ENCODE data around the gene SURF4.

Gene SURF4

DNA sequence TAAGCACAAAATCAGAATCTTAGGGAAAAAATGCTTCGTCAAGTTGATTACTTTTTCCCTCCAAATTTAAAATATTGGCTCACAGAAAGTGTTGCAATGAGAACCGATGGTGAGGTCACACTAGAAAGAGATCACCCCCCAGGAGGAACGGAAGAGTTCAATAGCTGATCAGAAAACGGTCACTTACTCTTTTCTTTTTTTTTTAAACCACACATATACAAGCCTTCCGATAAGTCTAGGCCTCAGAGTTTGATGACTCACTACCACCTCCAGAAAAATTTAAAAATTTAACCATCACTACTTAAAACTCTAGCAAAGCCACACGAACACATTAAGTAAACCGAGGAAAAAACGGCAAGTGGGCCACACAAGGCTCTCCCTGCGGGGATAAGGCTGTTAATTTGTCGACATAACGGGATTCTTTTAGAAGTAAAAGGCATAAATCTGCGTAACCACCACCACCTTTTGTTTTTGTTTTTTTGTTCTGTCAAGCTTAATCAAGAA, 1.2 kb downstream of the SURF4 start:
- no peak for DNase-seq (ENCODE audit: low read depth)

DNA sequence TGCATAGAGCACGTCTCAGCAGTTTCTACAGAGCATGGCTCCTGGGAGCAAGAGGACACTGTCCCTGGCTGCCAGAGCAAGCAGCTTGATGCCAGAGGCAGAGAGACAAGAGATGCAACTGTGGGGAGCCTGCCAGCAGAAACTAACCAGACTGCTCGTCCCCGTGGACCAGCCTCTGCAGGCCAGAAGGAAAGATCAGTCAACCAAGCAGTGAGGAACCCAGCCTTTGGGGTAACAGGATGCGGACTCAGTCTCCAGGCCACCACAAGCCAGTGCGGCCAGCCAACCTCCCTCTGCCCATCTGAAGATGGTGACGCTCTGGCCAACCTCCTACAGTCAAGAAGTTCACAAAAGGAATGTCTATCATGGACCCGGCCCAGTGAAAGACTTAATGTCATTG, 3.7 kb downstream of the SURF4 start:
- DNase-seq (ENCODE audit: low read depth), result no peak

DNA sequence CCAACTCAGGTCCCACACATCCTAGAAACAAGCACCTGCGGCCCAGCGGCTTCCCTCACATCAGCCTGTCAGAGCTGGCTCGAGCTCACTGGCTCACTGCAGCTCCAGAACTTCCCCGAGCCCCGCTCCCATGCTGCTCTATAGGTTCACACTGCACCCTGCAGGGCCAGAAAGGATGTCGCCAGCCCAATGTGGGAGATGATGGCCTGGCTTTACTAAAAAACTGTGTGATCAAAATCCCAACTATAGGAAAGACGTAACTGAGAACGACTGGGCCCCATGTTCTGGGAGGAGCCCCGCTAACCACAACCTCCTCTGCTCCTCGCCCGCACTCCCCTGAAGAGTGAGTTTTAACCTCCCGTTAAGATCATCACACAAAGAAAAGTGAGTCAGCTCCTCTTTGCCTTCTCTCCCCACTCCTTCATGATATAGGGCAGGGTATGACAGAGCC, 4.6 kb downstream of the SURF4 start:
- no peak for DNase-seq (ENCODE audit: low read depth)

DNA sequence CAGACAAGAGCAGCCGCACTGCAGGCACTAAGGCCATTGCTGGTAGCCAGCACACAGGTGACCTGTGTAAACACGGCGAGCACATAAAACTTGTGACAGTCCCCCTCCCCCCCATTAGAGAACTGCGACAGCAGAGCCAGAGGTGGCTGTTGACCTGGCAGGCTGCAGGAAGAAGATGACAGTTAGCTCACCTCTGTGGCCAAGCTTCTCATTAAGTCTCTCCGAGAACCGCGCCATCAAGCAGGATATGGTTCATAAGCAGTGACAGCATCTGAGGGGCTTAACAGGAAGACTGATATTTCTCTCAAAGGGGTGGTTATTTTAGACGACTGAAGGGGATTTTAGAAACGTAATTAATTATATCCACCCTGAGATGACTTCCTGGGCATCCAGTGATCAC, 5.2 kb downstream of the SURF4 start:
- DNase-seq (ENCODE audit: low read depth), result no peak

DNA sequence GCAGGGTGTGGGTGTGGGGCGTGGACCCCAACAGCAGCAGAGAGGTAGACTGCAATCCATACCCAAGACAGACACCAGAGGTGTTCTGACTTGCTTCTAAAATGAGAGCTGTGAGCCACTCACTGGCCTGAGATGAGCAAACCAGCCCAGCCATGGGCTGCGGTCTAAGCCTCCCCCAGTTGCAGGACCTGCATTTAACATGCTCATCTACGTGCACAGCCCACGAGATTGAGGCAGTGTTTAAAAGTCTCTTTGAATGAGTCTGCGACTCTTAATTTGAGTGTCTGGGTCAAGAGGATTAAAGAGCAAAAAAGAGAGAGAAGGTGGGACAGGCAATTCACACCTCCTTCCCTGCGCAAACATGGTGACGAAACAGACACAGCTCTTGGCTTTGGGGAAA, 5.9 kb downstream of the SURF4 start:
- DNase-seq (ENCODE audit: low read depth), result no peak

DNA sequence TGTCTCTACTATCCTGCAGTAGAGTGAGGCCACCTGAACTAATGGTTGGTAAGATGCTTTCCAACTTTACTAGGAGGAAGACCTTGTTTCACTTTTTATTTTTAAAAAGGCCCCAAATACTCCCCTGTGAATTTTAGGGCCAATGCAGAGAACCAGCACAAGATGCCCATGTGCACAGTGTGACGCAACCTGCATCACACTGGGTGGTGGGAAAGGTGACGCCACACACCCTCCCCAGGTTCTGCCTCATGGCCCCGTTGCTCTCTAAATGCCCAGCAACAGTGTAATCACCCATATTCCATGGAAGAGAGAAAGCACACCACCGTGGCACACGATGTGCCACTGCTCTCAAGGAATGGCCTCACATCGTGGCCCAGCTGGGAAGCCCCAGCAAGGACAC, 6.4 kb downstream of the SURF4 start:
- DNase-seq (ENCODE audit: low read depth), result no peak

DNA sequence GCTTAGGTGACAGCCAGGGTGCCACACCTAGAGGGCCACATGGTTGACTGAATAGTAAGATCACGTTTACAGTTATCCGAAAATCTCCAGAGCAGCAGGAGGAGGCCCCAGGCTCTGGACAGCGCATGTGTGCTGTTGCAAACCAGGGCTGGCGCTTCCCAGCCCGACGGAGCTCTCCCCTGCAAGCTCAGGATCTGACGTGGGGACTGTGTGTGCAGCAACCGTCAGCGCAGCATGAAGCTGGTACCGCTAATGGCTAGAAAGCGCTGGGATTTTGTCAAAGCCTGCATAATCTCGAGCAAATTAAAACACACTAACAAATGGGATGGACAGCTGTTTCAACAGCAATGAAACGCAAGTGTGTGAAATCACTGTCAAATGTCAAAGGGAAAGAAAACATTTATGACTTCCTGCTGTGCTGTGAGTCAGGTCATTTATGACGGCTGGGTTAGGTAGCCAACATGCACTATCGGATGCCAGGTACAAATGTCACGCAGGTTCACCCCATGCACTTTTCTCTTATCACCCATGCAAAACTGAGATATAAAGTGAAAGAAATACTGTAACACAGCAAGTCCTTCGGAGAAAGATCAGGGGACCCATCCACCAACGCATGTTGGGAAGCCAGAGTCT, 7.5 kb downstream of the SURF4 start:
- no peak for DNase-seq (ENCODE audit: low read depth)

DNA sequence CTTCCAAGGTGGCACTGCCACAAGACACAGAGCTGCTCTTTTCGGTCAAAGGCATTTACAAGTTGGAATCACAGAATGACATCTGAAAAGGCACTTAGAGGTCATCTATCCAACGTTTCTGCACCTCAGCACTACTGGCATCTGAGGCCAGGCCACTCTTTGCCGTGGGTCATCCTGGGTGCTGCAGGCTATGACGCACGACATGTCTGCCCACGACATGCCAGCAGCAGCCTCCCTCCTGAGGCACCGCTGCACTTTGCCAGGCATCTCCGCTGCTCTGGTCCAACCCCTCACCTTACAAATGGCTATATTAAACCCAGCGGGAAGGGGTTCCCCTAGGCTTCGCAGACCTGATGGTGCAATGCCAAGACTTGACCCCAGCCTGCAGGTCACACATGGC, 8.1 kb downstream of the SURF4 start:
- DNase-seq (ENCODE audit: low read depth), result no peak

DNA sequence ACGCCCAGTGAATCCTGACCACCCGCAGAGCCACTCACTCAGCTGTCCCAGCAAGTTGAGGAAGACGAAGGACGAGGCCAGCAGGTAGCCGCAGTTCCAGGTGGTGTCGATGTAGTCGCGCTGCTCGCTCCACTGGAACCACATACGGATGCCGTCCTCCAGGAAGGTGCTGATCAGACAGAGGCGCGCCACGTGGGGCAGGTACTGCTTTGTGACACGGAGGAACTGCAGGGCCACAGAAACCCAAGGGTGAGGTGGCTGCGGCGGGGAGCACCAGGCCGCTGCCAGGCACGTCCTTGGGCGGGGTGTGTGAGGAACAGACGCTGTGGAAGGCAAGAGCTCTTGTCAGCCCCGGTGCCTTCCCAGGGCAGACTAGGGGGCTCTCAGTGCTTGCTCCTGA, 8.6 kb downstream of the SURF4 start:
- DNase-seq (ENCODE audit: low read depth), result no peak

DNA sequence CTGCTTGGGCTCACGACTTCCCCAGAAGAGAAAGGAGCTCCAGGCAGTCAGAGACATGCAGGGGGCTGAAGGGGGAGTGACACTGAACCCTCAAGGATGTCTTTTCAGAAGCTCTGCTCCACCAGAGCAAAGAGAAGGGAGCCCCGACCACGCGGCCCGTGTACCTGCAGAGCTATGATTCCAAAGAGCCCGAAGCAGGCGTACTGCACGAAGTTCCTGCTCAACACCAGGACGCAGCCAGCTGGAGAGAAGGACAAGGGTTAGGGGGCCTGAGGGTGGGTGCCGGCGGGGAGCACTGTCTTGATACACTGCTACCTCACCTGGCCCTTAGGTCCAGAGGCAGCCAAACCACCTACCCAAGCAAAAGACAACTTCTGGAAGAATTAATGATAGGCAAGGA, 9.4 kb downstream of the SURF4 start:
- no peak for DNase-seq (ENCODE audit: low read depth)

DNA sequence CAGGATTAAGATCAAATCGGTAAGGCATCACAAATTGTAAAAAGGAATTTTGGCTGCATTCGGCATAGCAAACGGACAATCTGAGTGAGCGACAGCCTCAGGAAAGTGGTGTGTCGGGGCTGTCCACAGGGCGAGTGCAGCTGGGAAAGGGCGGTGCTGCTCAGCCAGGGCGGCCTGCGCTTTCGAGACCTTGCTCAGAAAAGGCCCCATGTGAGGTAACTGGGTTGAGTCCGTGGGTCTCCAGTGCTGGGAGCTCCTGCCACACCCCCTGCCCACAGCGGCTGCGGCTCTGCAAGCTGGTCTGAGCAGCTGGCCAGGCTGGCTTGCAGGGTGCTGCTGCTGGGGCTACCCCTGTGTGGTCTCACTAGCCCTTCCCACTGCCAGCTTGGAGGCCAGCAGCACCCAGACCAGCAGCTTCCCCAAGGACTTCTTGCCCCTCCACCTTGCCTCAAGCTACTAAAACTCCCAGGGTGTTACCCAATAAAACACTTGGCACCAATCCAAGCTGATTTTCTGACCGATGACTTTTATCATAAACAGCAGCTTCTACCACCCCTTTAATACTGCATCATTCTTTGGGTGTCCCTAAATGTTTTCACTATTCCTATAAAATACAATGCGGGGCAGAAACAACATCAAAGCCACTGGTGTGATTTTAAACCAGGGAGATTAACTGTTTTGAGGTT, 13.4 kb downstream of the SURF4 start:
- no peak for DNase-seq (ENCODE audit: low read depth)

DNA sequence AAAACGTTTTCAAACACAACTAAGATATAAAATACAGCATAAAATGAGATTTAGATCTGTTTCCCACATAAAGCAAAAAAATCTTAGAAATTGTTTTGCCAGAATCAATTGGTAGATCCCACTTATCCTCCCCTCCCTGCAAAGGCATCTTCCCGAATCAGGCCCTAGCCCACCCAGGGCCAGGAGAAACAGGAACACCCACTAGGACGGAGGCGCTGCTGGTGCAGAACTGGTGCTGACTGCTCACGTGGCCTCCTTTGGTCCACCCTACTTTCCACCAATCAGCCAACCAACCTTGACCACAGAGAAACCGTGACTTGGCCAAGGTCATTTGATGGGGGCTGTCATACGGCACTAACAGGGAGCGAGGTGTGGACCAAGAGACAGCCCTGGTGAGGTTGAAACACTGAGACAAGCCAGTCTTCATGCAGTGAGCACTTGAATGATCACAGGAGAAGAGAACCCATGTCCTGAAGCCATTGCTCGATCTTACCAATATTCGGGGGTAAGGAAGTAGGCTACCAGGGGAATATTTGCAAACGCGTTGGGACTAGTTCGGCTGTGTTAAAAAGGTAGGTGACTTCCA, 14.3 kb downstream of the SURF4 start:
- DNase-seq (ENCODE audit: low read depth), result no peak

DNA sequence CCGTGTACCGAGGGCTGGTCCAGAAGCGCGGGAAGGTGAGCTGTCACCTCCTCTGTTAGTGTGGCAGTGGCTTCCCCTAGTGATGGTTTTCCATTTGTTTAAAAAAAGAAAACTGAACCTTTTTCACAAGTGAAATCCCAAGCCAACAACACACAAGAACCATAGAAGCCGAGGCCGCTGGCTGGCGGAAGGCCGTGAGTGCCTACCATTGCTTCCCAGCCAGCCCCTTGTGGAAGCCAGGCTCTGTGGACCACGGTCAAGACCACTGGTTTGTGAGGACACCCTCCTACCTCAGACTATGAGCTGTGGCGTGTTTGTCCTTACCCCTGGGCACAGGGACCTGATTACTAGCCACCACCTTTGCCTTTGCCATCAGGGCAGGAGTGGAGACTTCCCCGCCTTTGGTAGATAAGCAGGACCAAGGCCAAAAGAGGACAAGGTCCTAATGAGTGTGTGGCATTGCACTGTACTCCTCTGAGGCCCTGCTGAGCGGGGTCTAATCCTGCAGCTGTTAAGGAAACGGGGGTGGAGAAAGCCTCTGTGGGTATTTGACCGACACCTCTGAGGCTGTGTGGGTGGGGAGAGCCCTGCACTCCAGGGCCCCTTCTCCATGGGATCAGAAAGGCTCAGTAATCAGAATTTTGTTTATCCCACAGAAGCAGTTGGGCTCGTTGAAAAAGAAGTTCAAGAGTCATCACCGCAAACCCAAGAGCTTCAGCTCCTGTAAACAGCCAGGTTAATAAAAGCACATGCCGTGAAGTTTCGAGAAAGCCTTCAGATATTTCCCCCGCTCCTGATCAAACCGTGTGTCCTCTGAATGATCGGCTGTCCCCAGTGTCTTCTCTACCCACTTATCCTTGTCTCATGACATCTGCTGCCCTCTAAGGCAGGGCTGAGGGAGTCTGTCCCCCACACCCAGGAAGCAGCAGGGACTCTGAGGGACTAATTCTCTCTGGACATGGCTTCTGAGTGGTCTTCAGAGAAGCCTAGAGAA, 15.2 kb downstream of the SURF4 start:
- DNase-seq (ENCODE audit: low read depth), result no peak

DNA sequence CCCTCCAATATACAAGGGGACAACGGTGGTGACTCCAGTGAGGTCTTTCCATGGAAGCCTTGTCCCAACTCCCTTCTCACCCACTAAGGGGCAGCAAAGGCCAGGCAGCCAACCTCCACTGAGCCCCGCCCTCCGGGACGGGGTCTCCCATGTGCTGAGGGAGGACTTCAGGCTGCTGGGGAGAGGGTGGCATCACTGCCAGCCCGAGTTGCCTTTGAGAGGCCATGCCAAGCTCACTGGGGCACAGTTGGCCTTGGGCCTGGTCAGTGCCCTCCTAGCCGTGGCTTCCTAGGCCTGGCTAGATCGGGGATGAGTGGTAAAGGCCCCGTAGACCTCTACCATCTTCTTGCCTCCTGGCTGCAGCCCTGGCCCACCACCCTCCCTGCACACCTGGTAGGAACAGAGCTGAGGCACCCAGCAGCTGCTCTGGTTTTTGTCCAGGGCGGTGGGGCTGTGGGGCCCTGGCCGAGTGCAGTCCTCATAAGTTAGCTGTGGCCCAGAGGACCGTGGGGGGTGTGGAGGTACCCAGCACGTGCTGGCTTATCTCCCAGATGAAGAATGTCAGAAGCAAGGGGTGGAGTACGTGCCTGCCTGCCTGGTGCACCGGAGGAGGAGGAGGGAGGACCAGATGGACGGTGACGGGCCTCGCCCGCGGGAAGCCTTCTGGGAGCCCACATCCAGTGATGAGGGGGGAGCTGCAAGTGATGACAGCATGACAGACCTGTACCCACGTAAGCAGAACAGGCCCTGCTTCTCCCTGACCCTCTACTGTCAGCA, 16.3 kb downstream of the SURF4 start:
- DNase-seq (ENCODE audit: low read depth), result no peak

DNA sequence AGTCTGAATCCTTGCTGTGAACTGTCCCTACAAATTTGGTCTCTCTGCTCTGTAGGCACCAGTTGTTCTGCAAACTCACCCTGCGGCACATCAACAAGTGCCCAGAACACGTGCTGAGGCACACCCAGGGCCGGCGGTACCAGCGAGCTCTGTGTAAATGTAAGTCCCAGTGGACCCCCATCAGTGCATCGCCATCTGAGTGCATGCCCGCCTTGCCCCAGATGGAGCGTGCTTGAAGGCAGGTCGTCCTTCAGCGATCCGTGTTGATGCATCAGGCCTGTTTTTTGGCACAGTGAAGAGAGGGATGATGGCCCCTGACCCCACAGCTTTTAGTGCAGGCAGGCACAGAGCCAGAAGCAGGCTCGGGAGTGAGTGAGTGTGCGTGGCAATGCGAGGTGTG, 18.2 kb downstream of the SURF4 start:
- DNase-seq (ENCODE audit: low read depth), result no peak

DNA sequence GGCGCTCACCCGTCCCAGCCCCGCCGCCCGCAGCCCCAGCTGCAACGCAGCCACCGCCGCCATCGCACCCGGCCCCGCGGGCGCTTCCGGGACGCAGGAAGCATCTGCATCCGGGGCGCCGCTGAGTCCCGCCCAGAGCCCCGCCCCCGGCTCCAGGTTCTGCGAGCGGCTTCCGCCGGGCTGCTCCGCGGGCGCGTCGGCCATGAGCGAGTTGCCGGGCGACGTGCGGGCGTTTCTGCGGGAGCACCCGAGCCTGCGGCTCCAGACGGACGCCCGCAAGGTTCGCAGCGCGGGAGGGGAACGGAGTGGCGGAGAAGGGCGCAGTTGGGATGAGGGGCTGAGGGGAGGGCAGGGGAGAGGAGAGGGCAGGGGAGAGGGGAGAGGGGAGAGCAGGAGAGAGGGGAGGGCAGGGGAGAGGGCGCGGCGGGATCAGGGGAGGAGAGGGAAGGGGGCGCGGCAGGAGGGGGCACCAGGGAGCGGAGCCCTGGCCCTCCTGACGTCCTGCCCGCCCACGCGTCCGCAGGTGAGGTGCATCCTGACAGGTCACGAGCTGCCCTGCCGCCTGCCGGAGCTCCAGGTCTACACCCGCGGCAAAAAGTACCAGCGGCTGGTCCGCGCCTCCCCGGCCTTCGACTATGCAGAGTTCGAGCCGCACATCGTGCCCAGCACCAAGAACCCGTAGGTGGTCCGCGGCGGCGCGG, 19.3 kb downstream of the SURF4 start, which contains the start of the genes SURF1 and SURF2:
Gene SURF1, minus strand, starts transcription at position 97 of the 701 bp plus-strand sequence. Its CDS starts 34 bp downstream, at position 63.
Gene SURF2, plus strand, starts transcription at position 160 of the 701 bp plus-strand sequence. Its CDS starts 43 bp downstream, at position 203.
- DNase-seq (ENCODE audit: low read depth), result no peak

DNA sequence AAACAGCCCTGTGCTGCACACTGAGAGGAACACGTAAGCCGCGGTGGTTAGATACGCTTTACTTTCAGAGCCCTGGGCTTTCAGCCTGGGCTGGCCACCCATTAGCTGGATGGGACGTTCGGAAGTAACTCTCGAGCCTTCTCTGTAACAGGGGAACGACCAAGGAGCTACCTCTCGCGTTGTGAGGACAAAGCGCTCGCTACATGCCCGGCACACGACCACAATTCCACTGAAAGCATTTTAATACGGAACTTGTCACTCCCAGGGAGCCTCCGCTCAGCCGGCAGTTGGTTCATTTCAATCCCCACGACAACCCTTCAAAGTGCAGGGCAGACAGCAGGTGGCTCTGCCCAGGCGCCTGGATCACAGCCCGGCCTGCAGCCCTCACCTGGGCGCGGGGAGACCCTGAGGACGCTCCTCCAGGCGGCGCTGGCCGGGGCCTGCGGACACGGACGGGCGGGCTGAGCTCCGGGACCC, 19.9 kb downstream of the SURF4 start:
- DNase-seq (ENCODE audit: low read depth), result no peak

DNA sequence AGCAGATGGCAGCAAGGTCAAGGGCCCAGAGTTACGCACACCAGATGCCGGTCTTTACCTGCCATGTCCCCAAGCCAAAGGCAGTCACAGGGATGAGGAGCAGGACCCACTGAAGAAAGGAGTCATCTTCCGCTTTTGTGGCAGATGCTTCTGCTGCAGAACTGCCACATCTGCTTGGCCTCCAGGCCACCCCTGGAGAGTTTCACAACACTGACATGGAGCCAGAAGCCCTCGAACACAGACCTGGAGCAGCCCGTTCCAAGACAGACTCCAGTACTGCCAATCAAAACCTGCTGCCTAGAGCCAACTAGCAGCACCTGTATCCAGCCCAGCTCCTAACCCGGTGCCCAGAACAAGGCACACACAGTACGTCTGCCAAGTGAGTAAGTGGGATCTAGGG, 21.1 kb downstream of the SURF4 start:
- no peak for DNase-seq (ENCODE audit: low read depth)

DNA sequence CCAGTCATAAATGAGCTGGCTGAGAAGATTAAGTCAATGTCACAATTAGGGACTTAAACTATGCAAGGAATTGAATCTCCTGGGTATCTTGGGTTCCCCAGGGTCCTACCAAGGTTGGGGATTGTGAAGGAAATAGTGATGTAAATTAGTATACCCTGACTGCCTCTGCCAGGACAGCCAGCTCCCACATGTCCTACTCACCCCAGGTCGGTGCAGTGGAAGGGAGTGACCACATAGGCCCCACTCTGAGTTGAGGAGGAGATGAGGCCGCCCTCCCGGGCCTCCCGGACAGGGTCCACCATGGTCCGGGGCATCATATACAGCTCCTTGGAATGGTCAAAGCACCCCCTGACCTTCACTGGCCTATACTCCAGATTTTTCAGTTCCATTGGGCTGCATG, 22.3 kb downstream of the SURF4 start:
- DNase-seq (ENCODE audit: low read depth), result no peak

DNA sequence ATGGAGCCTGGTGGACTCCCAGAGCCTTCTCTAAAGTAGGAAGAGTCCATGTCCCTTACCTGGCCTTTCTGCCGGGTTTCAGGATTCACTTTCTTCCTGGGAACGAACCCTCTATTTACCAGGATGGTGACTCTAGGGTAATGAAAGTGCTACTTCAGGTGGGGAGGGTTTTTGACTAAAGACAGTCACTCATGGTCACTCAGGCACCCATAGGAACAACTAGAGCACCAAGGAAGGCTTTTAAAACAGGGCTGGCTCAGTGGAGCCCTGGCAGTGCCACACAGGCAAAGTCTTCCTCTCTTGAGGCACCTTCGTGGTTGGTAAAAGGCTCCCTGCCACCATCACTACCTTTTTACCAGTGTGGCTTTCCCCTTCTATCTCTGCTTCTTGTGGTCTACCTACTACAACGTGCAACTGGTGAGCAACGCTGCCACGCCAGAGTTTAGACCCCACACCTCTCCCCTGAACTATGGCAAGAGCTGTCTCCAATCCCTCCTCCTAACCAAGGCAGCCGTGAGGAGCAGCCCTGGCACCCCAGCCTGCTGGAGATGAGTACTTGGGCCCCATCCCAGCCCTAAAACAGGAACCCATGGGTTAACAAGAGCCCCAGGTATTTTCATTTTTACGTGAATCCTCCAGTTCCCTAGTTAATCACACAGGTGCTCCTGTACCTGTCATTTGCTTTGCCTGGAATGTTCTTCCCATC, 23.1 kb downstream of the SURF4 start:
- no peak for DNase-seq (ENCODE audit: low read depth)

Measured in HS-27A (cell line).